Fibroblast of villous mesenchyme (primary cell): ENCODE measurements around the gene MRPL16. TPM values are rescaled to one million over a fixed set of nuclear protein-coding genes. Genes with fewer than 3 reads are reported as not detected.

Experiments
- DNase-seq: peaks from one replicate; pipeline ENCODE4 v3.0.0-alpha.2; 2010; ENCODE audit warnings: low read depth
- H3K4me3 ChIP-seq: 2 replicates; pipeline ENCODE4 v1.5.1; 2011; ENCODE audit warnings: low read depth, mild to moderate bottlenecking, low read length
- CTCF ChIP-seq: IDR thresholded peaks from 2 replicates; pipeline ENCODE4 v1.5.1; 2012; ENCODE audit warnings: low read depth, mild to moderate bottlenecking, low read length; ENCODE audit not compliant: insufficient read depth
- total RNA-seq: library from RNA; depleted of rRNA; stranded (reverse); fragments of >200 nt; gene quantifications from 2 replicates; pipeline ENCODE4 v1.2.3, GENCODE V29; 2012

Gene MRPL16
- total RNA-seq, 1 donor: 44.5 TPM

- peak; percentile 42 for DNase-seq
- H3K4me3 ChIP-seq: no peak overlapping the region
- TF ChIP-seq CTCF: no peak
Measured at GRCh38 chr11:59776210-59777066, 34.1 kb downstream of the MRPL16 start.

GRCh38 chr11:59773083-59773440 is 37.5 kb downstream of the MRPL16 start:
- TF ChIP-seq CTCF: no peak
- DNase-seq: no peak
- no peak overlapping the region for H3K4me3 ChIP-seq

GRCh38 chr11:59771605-59772004 is 39.0 kb downstream of the MRPL16 start:
- no peak overlapping the region for H3K4me3 ChIP-seq
- no peak for DNase-seq
- no peak for TF ChIP-seq CTCF

- H3K4me3 ChIP-seq: no peak overlapping the region
- DNase-seq: no peak
- no peak for TF ChIP-seq CTCF
Measured at GRCh38 chr11:59770869-59771268, 39.7 kb downstream of the MRPL16 start.

GRCh38 chr11:59770319-59770718 is 40.3 kb downstream of the MRPL16 start:
- H3K4me3 ChIP-seq: no peak overlapping the region
- DNase-seq: no peak
- no peak for TF ChIP-seq CTCF

- TF ChIP-seq CTCF: no peak
- no peak overlapping the region for H3K4me3 ChIP-seq
- DNase-seq: no peak
Measured at GRCh38 chr11:59769828-59770227, 40.8 kb downstream of the MRPL16 start.

- no peak for TF ChIP-seq CTCF
- H3K4me3 ChIP-seq: no peak overlapping the region
- DNase-seq: peak; percentile 6
Measured at GRCh38 chr11:59769111-59769510, 41.5 kb downstream of the MRPL16 start.
